HG03135 (cell line): ENCODE measurements around the gene OR10D3.
"Not testable (repeated sequence)": the region's sequence is repeated elsewhere in the genome, so short reads cannot be mapped to it uniquely, and the experiment has no call there.

Source experiments
- ATAC-seq: cut with Tn5 transposase; IDR thresholded peaks from one replicate; pipeline ENCODE4 v1.9.1; 2021; ENCODE audit warnings: mild to moderate bottlenecking, moderate library complexity; ENCODE audit not compliant: unreplicated experiment

Gene OR10D3, protein sequence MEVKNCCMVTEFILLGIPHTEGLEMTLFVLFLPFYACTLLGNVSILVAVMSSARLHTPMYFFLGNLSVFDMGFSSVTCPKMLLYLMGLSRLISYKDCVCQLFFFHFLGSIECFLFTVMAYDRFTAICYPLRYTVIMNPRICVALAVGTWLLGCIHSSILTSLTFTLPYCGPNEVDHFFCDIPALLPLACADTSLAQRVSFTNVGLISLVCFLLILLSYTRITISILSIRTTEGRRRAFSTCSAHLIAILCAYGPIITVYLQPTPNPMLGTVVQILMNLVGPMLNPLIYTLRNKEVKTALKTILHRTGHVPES

DNA sequence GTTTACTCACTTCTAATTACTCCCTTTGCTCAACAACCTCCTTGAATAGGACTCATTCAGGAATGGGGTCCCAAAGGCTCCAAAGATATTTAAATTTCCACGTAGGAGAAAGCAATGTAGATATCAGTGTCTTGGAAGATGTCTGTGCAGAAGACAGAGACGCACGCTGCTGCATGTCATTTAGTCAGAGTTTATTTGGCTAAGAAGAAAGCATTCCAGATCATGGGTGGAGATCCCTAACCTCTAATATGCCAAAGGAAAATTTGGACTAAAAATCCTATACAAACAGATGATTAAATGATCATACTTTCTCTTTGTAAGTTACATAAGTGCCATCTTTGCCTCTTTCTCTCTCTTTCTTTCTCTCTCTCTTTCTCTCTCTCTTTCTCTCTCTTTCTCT, at the start of gene OR10D3:
OR10D3 (plus strand) TSS at position 278 of the 400 bp plus-strand sequence. CDS start 1,925 bp downstream, outside the sequence.
- no peak for ATAC-seq

DNA sequence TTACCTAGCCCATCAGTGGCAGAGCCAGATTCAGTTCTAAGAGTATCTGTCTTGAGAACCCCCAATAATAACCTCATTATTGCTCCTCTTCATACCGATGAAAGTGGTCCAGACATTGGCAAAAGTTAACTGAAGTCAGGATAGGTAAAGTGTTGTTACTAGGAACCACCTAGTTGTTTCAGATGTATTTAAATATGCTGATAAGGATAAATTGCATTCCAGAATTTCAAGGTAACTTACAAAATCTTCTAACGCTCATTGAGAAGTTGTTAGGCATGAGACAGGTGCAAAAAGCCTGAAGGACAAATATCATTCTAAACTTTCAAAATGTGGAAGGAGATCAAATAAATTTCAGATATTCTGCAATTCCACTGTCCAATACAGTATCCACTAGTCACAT, 40.1 kb upstream of the OR10D3 start:
- no peak for ATAC-seq

DNA sequence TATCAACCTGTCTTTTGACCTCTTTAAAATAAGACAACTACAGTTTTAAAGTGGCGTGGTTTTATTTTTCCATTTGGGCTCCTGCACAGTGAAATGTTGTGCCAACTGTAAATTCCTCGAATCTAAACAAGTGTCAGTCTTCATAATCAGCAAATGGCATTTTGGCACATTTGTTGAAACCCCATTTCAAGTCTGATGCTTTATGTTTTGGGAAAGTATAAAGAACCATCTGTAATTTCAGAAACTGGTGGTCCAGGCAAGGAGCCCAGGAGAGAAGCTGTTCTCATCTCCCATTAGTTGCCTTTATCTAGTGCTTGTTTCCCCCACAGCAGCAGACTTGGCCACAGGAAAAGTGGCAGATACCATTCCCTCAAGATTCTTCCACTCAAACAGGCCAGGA, 35.2 kb upstream of the OR10D3 start:
- no peak for ATAC-seq

DNA sequence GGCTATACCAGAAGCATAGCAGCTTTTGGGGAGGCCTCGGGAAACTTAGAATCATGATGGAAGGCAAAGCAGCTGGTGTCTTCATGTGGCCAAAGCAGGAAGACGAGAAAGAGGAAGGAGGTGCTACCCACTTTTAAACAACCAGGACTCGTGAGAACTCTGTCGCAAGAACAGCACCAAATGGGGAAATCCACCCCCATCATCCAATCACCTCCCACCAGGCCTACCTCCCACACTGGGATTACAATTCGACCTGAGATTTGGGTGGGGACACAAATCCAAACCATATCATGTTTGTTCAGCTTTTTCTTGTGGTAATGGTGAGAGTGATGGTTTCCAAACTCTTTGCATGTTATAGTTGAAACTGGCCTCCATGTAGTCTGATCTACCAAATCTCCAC, 32.5 kb upstream of the OR10D3 start:
- no peak for ATAC-seq

DNA sequence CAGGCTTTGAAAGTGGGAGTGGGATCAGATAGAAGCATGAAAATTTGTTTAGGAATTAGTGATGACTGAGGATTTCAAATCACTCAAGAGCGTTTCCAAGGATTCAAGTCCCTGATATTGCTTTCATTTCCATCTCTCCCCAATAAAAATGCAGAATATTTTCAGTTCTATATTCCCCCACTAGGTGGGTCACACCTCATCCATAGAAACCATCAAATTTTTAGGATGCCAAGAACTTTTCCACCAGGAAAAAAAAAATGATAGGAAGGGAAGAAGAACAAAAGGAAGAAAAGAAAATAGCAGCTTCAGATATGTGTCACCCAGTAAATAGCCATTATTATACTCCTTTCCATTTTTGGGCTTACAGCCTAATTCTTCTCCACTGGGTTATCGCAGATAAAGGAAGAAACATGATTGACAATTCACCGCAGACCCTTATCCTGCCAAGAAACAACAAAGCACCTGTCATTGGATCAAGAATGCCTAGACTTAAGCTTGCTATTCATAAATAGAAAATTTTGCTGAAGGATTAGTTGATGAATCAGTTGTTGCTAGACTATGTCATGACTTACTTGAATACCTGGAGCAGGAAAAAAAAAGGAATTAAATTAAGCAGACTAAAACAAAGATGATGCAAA, 30.3 kb upstream of the OR10D3 start:
- no peak for ATAC-seq

DNA sequence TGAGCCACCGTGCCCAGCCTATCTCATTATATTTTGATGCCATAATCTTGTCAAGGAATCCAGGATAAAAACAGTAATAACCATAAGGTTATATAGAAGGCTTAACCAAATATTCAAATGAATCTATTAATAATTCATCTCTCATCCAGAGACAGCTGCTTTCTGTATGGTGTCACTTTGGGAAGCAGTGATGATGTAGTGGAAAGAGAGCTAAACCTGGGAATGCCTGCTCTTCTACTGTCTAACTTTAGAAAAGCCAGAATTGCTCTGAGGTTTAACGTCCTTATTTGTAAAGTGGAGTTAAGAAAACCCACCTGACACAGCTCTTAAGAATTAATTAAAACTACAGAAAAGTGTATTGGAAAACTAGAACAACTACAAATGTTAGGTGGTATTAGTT, 29.3 kb upstream of the OR10D3 start:
- ATAC-seq, result no peak

DNA sequence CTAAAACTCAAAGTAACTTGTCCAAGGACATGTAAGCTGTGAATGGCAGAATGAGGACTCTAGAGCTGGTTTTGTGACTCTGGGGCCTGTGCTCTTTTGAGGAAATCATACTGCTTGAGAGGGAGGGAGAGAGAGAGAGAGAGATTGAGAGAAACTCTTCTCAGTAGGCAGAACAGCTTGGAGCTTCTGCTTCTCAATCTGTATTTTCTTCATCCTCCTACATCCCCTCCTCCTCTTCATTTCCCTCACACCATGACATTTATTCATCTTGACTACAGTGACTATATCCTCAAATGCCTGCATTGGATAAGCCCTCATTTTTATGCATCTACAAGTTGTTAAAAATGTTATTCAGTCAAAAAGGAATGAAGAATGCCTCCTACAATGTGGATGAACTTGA, 23.7 kb upstream of the OR10D3 start:
- no peak for ATAC-seq

DNA sequence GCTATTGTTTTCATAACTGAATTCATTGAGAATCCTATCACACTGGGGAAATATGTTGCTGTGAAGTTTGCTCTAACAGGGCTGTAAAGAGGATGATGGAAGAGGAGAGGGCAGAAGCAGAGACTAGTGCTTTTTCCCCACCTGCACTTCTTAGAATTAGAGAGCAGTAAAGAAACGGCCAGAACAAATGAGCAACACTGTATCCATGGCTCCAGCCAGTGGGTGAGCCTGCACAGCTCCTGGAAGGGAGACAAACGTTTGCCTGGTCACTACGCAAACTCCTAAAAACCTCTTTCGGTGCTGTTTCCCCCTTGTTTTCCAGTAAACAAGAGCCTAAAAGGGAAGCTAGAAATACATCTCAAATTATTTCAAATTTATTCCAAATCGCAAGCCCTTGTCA, 22.2 kb upstream of the OR10D3 start:
- ATAC-seq, result no peak

DNA sequence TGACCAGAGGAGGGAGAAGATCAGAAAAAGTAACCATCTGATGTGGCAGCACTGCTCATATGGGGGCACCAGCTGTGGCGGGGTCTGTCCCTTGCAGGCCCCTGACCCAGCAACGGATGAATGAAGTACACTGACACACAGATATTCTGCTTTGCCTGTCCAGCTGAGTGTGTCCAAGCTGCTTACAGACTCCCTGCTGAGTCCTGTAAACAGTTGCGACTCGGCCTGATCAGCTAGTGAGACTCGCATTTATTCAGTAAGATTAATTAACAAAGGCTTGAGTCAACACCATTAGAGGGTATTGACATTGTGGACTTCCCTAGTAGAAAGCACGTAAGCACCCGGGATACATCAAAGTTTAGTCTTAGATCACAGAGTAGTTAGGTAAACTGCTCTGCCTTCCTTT, 15.3 kb upstream of the OR10D3 start:
- ATAC-seq, result no peak

DNA sequence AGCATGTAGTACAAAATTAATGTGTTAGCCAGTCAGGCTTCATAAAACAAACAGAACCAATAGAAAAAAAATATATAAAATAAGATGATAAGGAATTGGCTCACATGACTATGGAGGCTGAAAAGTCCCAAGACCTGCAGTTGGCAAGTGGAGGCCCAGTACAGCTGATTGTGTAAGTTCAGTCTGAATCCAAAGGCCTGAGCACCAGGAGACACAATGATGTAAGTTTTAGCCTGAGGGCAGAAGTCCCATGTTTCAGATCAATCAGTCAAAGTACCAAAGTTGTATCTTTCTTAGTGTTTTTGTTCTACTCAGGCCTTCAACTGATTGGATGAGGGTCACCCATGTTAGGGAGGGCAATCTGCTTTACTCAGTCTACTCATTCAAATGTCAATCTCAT, 14.3 kb upstream of the OR10D3 start:
- no peak for ATAC-seq

DNA sequence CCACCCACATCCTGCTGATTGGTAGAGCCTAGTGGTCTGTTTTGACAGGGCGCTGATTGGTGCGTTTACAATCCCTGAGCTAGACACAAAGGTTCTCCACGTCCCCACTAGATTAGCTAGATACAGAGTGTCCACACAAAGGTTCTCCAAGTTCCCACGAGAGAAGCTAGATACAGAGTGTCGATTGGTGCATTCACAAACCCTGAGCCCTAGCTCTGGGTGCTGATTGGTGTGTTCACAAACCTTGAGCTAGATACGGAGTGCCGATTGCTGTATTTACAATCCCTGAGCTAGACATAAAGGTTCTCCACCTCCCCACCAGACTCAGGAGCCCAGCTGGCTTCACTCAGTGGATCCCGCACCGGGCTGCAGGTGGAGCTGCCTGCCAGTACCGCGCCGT, 12.8 kb upstream of the OR10D3 start:
- not testable (repeated sequence) for ATAC-seq

DNA sequence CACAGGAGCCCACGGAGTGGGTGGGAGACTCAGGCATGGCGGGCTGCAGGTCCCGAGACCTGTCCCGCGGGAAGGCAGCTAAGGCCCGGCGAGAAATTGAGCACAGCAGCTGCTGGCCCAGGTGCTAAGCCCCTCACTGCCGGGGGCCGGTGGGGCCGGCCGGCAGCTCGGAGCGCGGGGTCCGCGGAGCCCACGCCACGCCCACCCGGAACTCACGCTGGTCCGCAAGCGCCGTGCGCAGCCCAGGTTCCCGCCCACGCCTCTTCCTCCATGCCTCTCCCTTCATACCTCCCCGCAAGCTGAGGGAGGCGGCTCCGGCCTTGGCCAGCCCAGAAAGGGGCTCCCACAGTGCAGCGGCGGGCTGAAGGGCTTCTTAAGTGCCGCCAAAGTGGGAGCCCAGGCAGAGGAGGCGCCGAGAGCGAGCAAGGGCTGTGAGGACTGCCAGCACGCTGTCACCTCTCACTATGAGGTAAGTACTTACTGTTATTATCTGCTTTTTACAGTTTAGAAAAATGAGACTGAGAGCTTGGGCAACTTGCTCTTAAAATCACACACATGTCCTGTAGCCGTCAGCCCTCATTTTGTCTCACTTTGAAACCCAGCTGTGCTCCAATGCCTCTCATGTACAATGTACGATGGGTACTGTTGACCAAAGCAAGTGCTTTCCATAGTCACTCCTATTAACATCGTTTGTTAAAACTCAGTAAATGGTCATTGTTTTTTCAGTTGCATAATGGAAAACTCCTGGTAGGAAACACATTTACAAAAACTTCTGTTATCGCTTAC, 12.2 kb upstream of the OR10D3 start:
- no peak for ATAC-seq

DNA sequence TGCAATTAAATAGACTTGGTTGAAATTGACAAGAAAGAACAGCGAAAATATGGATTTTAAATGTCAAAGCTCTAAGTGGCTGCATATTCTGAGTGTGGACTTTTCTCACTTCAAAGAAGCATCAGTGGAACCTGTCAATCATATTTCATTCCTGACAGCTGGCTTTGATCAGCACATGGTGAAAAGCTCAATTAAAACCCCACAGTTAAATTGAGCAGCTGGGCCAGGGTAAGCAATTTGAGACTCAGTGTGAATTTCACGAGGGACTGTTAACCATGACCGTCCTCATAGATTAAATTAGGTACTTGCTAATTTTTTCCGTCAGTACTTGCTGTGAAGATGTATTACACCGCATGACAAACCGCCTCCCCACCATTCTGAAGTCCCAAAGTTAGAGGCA, 11.0 kb upstream of the OR10D3 start:
- ATAC-seq, result no peak

DNA sequence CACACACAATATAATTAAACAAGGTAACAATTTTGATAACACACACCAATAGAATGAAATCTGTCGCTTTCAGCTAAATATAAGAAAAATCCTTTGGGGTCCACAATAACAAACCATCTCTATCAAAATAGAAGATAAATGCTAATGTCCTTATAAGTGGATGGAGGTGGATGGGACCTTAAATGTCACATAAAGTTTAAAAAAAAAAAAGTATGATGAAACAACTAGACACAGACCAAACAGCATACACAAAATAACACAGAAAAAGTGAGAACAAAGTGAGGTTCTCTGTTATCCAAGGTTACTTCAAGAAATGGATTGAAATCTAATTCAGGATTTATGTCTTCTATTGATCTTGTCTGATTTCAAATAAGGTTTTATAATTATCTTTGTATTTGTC, 10.5 kb upstream of the OR10D3 start:
- ATAC-seq, result no peak

DNA sequence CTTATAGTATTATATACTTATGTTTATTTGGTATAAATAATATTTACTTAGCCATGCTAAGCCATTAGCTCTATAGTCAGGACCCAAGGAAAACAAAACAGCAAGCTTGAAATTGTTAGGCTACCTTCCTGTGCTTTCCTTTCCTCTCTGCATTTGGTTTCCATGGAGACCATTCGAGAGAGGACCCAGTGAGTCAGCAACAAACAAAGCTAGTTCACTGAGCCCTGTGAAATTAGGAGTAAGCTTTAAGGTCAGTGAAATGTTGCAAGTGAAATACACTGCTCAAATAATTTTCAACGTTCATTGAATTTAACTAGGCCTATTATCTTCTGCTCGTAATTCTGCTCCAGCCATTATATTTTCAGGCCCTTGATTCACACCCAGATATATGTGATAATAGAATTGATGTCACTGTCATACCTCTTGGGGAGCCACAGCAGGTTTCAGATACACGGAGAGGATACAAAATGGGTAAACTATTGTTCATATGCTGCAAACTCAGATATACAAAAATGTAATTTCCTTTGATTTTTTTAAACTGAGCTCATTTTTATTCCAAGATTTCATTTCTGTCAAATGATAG, 9.1 kb upstream of the OR10D3 start:
- ATAC-seq, result no peak

DNA sequence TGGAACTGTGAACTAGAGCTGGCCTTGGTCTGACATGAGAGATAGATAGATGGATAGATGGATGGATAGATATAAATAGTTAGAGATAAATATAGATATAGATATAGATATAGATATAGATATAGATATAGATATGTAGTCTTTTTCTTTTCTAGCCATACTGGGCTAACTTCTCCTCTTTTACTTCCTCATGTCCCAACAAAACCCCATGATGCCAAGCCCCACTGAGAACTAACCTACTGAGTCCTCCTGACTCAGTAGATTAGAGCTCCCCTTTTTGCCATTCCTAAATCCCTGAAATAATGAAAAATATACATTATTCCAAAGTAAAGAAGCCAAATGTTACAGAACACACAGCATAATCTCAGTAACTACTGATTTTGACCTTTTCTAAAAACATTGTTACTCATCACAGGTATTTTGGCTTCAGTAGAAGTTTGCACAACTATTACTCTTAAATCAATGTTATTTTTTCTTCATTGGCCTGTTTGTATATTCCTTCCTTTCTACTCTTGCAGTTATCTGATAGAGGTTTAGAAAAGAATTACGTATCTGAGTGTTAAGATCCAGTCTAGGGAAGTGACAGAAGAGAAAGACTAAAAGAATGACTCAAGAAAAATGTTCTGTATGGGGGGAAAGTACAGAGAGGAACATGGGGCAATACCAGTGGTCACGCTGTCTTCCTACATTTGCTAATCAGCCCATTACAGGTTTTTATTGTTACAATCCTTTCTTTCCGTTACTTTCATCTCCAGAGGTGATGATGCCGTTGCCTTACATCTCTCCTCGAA, 6.0 kb upstream of the OR10D3 start:
- ATAC-seq, result no peak

DNA sequence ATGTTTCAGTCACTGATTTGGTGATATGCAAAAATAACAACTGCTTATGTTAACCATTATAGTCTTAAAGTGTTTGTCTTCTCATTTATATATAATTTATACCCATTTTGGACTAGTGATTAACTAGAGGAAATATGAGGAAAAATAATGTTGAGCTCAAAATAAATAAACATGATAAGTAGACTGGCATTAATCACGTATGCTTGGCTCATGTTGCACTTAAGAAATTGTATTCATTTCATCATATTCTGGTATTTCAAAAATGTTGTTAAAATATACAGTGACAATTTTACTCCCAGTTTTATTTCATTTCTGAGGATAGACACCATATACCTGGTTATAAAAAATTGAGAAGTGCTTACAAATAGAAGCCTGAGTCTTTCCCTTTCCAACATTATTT, 3.8 kb upstream of the OR10D3 start:
- ATAC-seq, result no peak

DNA sequence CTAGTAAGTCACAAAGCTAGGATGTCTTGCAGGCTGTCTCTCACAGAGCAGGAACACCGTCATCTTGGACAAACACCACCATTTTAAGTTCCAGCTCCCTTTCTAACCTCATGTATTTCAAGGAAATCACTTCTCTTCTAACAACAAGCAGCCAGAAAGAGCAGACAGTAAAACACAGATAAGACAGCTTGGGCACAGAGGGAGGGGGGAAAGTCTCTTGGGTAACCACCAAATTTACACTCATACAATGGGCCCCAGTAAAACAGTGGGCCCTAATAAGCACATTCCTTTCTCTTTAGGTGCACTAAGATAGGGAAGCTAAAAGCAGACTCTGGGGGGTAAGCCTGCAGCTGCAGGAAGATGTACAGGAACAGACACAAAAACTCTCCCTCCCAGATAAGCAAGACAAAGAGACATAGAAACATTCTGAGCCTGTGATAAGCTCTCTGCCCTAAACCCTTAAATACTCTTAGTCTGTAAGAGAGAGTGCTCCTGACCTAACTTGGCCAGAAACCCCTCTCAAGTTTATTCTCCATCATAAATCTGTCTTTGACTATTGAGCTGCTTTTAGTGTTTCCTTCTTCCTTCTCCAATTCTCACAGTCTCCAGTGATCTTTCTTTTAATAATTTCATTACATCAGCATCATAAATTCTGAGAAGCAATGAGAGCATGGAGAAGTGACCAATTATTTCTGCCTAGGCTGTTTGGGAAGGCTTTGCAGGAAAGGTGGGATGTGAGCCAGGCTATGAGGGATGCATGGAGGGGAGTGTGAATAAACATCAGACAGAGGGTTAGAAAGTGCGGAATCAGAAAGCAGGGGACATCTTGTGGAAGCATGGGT, 7.4 kb downstream of the OR10D3 start:
- ATAC-seq, result no peak

DNA sequence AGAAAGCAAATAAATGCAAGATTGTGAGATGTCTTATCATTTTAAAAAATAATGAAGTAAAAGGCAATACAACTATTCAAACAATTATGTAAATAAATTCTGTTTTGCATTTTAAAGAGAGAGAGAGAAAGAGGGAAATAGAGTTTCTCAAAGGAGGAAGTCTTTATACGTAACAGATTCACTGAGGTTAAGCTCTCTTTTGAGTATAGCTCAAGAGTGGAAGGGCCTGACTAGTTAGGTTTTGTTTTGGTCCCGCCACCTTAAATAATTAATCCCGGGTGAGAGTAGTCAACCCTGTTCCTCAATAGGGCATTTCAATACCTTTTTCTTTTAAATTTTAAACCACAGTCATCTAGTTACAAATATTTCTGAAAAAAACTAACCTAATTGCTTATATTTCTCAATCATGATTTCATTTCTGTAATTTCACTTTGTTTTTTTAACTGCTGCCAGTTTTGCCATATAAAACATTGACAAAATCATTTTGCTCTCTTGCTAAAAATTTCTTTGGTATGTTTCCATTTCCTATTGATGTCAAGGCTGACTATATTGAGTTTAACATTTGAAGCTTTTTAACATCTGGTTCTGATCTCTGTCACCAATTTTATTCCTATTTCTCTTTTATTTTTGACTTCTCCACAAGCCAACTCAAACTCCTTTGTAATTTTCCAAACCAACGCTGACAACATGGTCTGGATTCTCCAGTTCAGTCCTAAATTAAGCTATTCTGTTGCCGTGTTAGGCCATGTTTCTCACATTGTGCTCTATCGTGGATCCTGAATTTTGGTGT, 10.3 kb downstream of the OR10D3 start:
- ATAC-seq, result peak; percentile 85
